Astrocyte (in vitro differentiated cells and primary cell): ENCODE results near the gene OR13J1. TPM values are rescaled to one million over a fixed set of nuclear protein-coding genes. Genes with fewer than 3 reads are reported as not detected.

ENCODE experiments used
- DNase-seq: peaks from one replicate; pipeline ENCODE4 v3.0.0-alpha.2; 2010; ENCODE audit warnings: low read depth
- FAIRE-seq: peaks from 2 replicates; lab custom pipeline; 2011; peaks lifted over from hg19 to GRCh38; lab: Jason Lieb, UNC
- H2AFZ ChIP-seq: 2 replicates; pipeline ENCODE4 v1.6.0; 2012; ENCODE audit warnings: low read depth, low read length, inconsistent platforms
- H3K27ac ChIP-seq: 2 replicates; pipeline ENCODE4 v1.5.1; 2011; ENCODE audit warnings: low read depth, low read length, inconsistent platforms
- H3K27me3 ChIP-seq: 2 replicates; pipeline ENCODE4 v1.6.0; 2011; ENCODE audit warnings: low read length, inconsistent platforms; ENCODE audit not compliant: insufficient read depth
- H3K36me3 ChIP-seq: 2 replicates; pipeline ENCODE4 v1.5.1; 2011; ENCODE audit warnings: low read length, inconsistent platforms; ENCODE audit not compliant: insufficient read depth
- H3K4me1 ChIP-seq: 2 replicates; pipeline ENCODE4 v1.5.1; 2011; ENCODE audit warnings: low read length, inconsistent platforms; ENCODE audit not compliant: insufficient read depth
- H3K4me2 ChIP-seq: 2 replicates; pipeline ENCODE4 v1.6.0; 2012; ENCODE audit warnings: low read length, inconsistent platforms
- H3K4me3 ChIP-seq: 2 replicates; pipeline ENCODE4 v1.5.1; 2011; ENCODE audit warnings: low read depth, mild to moderate bottlenecking, low read length, inconsistent platforms; ENCODE audit not compliant: insufficient read depth
- H3K79me2 ChIP-seq: 2 replicates; pipeline ENCODE4 v1.6.0; 2012; ENCODE audit warnings: mild to moderate bottlenecking, low read length, inconsistent platforms; ENCODE audit not compliant: insufficient read depth
- H3K9ac ChIP-seq: 2 replicates; pipeline ENCODE4 v1.6.0; 2012; ENCODE audit warnings: mild to moderate bottlenecking, low read length, inconsistent platforms
- H3K9me3 ChIP-seq: 2 replicates; pipeline ENCODE4 v1.5.1; 2012; ENCODE audit warnings: low read depth, mild to moderate bottlenecking, low read length, inconsistent platforms; ENCODE audit not compliant: insufficient read depth
- H4K20me1 ChIP-seq: 2 replicates; pipeline ENCODE4 v1.6.0; 2012; ENCODE audit warnings: low read length, inconsistent platforms; ENCODE audit not compliant: insufficient read depth
- H3K27ac Mint-ChIP-seq: one replicate; pipeline ENCODE4 v1.8.0; 2021; ENCODE audit warnings: mild to moderate bottlenecking, mixed read lengths; ENCODE audit not compliant: unreplicated experiment
- H3K27me3 Mint-ChIP-seq: one replicate; pipeline ENCODE4 v1.8.0; 2021; ENCODE audit warnings: low read depth, mixed read lengths; ENCODE audit not compliant: unreplicated experiment
- H3K36me3 Mint-ChIP-seq: one replicate; pipeline ENCODE4 v1.8.0; 2021; ENCODE audit warnings: low read depth, mixed read lengths; ENCODE audit not compliant: unreplicated experiment
- H3K4me1 Mint-ChIP-seq: one replicate; pipeline ENCODE4 v1.8.0; 2021; ENCODE audit warnings: low read depth, mixed read lengths; ENCODE audit not compliant: unreplicated experiment
- H3K4me3 Mint-ChIP-seq: one replicate; pipeline ENCODE4 v1.8.0; 2021; ENCODE audit warnings: mild to moderate bottlenecking, moderate library complexity, mixed read lengths; ENCODE audit not compliant: unreplicated experiment
- H3K9me3 Mint-ChIP-seq: one replicate; pipeline ENCODE4 v1.8.0; 2021; ENCODE audit warnings: mild to moderate bottlenecking, mixed read lengths; ENCODE audit not compliant: unreplicated experiment
- CTCF ChIP-seq: IDR thresholded peaks from 2 replicates; pipeline ENCODE4 v1.5.1; 2011; ENCODE audit warnings: low read depth, mild to moderate bottlenecking, inconsistent platforms, low read length, moderate library complexity; ENCODE audit not compliant: insufficient read depth
- EZH2 ChIP-seq: IDR thresholded peaks from 2 replicates; pipeline ENCODE4 v1.6.1; 2012; ENCODE audit warnings: mild to moderate bottlenecking, low read length, inconsistent platforms; ENCODE audit not compliant: insufficient read depth
- total RNA-seq: library from RNA; stranded (reverse); gene quantifications from 2 replicates; pipeline ENCODE4 v1.2.1, GENCODE V29; 2021

Gene OR13J1
- total RNA-seq, 1 donor from 2014 or later: not detected

DNA sequence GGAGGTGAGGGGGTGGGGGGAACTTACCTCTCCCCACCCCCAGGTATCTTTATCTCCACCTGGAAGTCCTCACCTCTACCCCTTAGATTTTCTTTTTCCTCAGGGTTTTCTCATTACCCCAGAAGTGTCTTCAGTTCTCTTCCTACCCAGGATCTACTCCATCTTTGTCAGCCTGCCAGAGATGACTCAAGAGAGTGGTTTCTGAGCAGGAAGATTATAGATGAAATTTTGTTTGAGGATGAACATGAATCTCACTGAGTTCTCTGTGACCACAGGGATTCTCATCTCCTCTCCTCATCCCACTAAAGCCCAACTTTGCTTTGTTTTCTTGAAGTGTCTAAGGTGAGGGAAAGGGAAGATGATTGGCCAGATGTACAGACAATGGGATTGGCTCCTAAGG lies 50.1 kb downstream of the OR13J1 start:
- Histone ChIP-seq H3K4me2 (no peak overlapping the region), H3K27ac (no peak overlapping the region), H3K79me2 (no peaks in the 10 kb centered on the region), H3K4me3 (no peak overlapping the region), H3K27me3 (no peaks in the 10 kb centered on the region), H3K36me3 (no peaks in the 10 kb centered on the region), H3K4me1 (peaks cover 6% of the 10 kb centered on the region), H2AFZ (no peak overlapping the region), H3K9ac (no peak overlapping the region), H3K9me3 (no peaks in the 10 kb centered on the region), H4K20me1 (no peaks in the 10 kb centered on the region)
- H3K27ac Mint-ChIP-seq: no peak overlapping the region
- TF ChIP-seq EZH2 (no peak), CTCF (no peak)
- peak; percentile 52 for DNase-seq
- peaks cover 20% of the 10 kb centered on the region for H3K27me3 Mint-ChIP-seq
- H3K9me3 Mint-ChIP-seq: peaks cover 3% of the 10 kb centered on the region
- H3K4me3 Mint-ChIP-seq: no peak overlapping the region
- peaks cover 6% of the 10 kb centered on the region for H3K36me3 Mint-ChIP-seq
- FAIRE-seq: no peak
- peaks cover 5% of the 10 kb centered on the region for H3K4me1 Mint-ChIP-seq

Other genes with a start within 250 kb of the OR13J1 start
- gene SIT1, start 219.5 kb downstream of the OR13J1 start, total RNA-seq: not detected in 2 replicates
- gene RMRP, start 212.4 kb downstream of the OR13J1 start, total RNA-seq: 13,402 and 14,410 TPM in 2 replicates
- gene CCDC107, start 212.1 kb downstream of the OR13J1 start, total RNA-seq: 15.5 and 18.8 TPM in 2 replicates
- 0.53 and 1.0 TPM in 2 replicates for gene ARHGEF39, start 205.2 kb downstream of the OR13J1 start, total RNA-seq
- not detected in 2 replicates for gene CA9, start 196.5 kb downstream of the OR13J1 start, total RNA-seq
- gene TPM2, start 180.5 kb downstream of the OR13J1 start, total RNA-seq: 1,947 and 2,001 TPM in 2 replicates
- gene TLN1, start 138.2 kb downstream of the OR13J1 start, total RNA-seq: 518 and 525 TPM in 2 replicates
- 80.3 and 84.1 TPM in 2 replicates for gene CREB3, start 137.7 kb downstream of the OR13J1 start, total RNA-seq
- 38.3 and 42.5 TPM in 2 replicates for gene GBA2, start 121.2 kb downstream of the OR13J1 start, total RNA-seq
- 27.2 and 30.0 TPM in 2 replicates for gene RGP1, start 121.1 kb downstream of the OR13J1 start, total RNA-seq
- not detected in 2 replicates for gene MSMP, start 116.1 kb downstream of the OR13J1 start, total RNA-seq
- gene NPR2, start 78.8 kb downstream of the OR13J1 start, total RNA-seq: 24.6 and 26.1 TPM in 2 replicates
- gene SPAG8, start 58.1 kb downstream of the OR13J1 start, total RNA-seq: 0.46 and 0.52 TPM in 2 replicates
- gene HINT2, start 55.4 kb downstream of the OR13J1 start, total RNA-seq: 22.8 and 23.7 TPM in 2 replicates
- not detected in 2 replicates for gene FAM221B, start 41.7 kb downstream of the OR13J1 start, total RNA-seq
- 8.6 and 8.9 TPM in 2 replicates for gene TMEM8B, start 41.2 kb downstream of the OR13J1 start, total RNA-seq
- gene HRCT1, start 35.8 kb upstream of the OR13J1 start, total RNA-seq: 0.39 and 0.62 TPM in 2 replicates
- 0.17 and 0.18 TPM in 2 replicates for gene SPAAR, start 39.1 kb upstream of the OR13J1 start, total RNA-seq
- gene OR2S2, start 87.8 kb upstream of the OR13J1 start, total RNA-seq: not detected in 2 replicates
- 21.6 and 25.1 TPM in 2 replicates for gene RECK, start 166.5 kb upstream of the OR13J1 start, total RNA-seq